Endothelial cell (in vitro differentiated cells): ENCODE results near the gene PLIN5. TPM values are rescaled to one million over a fixed set of nuclear protein-coding genes. Genes with fewer than 3 reads are reported as not detected.

Experiments
- DNase-seq: peaks from one replicate; pipeline ENCODE4 v3.0.0; 2021; ENCODE audit warnings: low spot score
- H3K27ac Mint-ChIP-seq: one replicate; pipeline ENCODE4 v1.8.0; 2021; ENCODE audit warnings: mixed read lengths, inconsistent platforms; ENCODE audit not compliant: unreplicated experiment
- H3K27me3 Mint-ChIP-seq: one replicate; pipeline ENCODE4 v1.8.0; 2021; ENCODE audit warnings: mild to moderate bottlenecking, moderate library complexity, mixed read lengths, inconsistent platforms; ENCODE audit not compliant: unreplicated experiment
- H3K36me3 Mint-ChIP-seq: one replicate; pipeline ENCODE4 v1.8.0; 2021; ENCODE audit warnings: mild to moderate bottlenecking, low read depth, mixed read lengths, inconsistent platforms; ENCODE audit not compliant: unreplicated experiment
- H3K4me1 Mint-ChIP-seq: one replicate; pipeline ENCODE4 v1.8.0; 2021; ENCODE audit warnings: mild to moderate bottlenecking, mixed read lengths, inconsistent platforms; ENCODE audit not compliant: unreplicated experiment
- H3K4me3 Mint-ChIP-seq: one replicate; pipeline ENCODE4 v1.8.0; 2021; ENCODE audit warnings: mild to moderate bottlenecking, mixed read lengths, inconsistent platforms; ENCODE audit not compliant: unreplicated experiment
- H3K9me3 Mint-ChIP-seq: one replicate; pipeline ENCODE4 v1.8.0; 2021; ENCODE audit warnings: mixed read lengths, inconsistent platforms; ENCODE audit not compliant: unreplicated experiment
- total RNA-seq: library from RNA; stranded (reverse); fragmentation: NEBNext Ultra II Directional; extraction: Animal tissue kit (Norgen Biotek cat#: 25700); gene quantifications from one replicate; pipeline ENCODE4 v1.2.1, GENCODE V29; 2021; ENCODE audit not compliant: unreplicated experiment
- TF ChIP-seq, protein P1 (sequence below): fragments of 200-600 bp; sonication (generic); IDR thresholded peaks from one replicate; pipeline ENCODE4 v1.5.0; 2021; ENCODE audit warnings: antibody characterized with exemption; ENCODE audit not compliant: unreplicated experiment

The PLIN5 gene
- total RNA-seq, 1 donor from 2014 or later, result 0.64 TPM

DNA sequence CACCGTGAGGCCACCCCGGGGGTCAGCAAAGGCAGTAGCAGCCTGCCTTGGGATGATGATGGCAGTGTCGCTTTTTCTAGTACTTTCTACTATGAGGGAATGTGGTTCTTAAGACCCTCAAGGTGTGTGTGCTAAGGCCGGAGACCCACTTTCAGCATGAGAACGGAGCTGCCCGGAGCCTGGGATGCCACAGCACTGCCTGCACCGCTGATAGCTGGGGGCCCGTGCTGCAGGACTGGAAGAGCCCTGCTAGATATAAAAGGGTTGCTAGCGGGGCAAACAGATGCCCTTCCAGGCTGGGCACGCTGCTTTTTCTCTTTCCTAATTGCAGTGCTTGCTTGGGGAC lies 31.2 kb downstream of the PLIN5 start:
- peaks cover 26% of the 10 kb centered on the region for H3K36me3 Mint-ChIP-seq
- no peak overlapping the region for H3K4me3 Mint-ChIP-seq
- H3K9me3 Mint-ChIP-seq, result no peaks in the 10 kb centered on the region
- TF ChIP-seq, protein P1, sequence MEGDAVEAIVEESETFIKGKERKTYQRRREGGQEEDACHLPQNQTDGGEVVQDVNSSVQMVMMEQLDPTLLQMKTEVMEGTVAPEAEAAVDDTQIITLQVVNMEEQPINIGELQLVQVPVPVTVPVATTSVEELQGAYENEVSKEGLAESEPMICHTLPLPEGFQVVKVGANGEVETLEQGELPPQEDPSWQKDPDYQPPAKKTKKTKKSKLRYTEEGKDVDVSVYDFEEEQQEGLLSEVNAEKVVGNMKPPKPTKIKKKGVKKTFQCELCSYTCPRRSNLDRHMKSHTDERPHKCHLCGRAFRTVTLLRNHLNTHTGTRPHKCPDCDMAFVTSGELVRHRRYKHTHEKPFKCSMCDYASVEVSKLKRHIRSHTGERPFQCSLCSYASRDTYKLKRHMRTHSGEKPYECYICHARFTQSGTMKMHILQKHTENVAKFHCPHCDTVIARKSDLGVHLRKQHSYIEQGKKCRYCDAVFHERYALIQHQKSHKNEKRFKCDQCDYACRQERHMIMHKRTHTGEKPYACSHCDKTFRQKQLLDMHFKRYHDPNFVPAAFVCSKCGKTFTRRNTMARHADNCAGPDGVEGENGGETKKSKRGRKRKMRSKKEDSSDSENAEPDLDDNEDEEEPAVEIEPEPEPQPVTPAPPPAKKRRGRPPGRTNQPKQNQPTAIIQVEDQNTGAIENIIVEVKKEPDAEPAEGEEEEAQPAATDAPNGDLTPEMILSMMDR, result no peak
- DNase-seq, result no peak
- peaks cover 4% of the 10 kb centered on the region for H3K4me1 Mint-ChIP-seq
- peaks cover 26% of the 10 kb centered on the region for H3K27me3 Mint-ChIP-seq
- H3K27ac Mint-ChIP-seq, result no peak overlapping the region

DNA sequence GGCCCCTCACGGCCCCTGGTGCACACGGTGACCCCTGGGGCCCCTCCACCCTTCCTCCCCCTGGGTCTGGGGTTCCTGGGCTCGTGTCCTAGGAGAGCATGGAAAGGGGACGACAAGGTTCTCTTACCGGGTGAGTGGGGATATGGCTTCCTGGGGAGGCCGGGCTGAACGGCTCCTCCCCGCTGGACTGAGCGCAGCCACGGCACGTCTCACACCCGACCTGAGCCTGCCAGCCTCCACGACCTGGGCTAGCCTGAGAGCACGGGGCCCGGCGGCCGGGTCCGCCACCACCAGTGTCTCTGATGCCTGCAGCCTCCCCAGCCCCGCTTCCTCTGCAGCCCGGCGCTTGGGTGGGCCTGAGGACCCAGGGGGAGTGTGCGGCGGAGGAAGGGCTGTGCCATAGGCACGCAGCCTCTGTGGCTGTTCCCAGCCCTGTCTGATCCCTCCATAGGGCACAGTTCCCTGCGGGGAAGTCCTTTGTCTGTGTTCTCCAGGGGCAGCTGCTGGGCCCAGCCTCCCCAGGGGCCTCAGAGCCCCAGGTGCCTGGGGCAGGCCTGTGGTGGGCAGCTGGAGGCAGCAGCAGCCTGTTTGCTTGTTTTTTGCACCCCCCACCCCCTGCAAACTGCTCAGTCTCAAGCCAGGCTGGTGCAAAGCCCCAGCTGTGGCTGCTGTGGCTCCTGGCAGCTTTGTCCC lies 31.7 kb downstream of the PLIN5 start:
- H3K4me1 Mint-ChIP-seq, result peaks cover 4% of the 10 kb centered on the region
- H3K36me3 Mint-ChIP-seq, result peaks cover 26% of the 10 kb centered on the region
- DNase-seq, result no peak
- no peaks in the 10 kb centered on the region for H3K9me3 Mint-ChIP-seq
- TF ChIP-seq, protein P1, result no peak
- H3K4me3 Mint-ChIP-seq, result no peak overlapping the region
- H3K27me3 Mint-ChIP-seq, result peaks cover 24% of the 10 kb centered on the region
- H3K27ac Mint-ChIP-seq, result no peak overlapping the region

DNA sequence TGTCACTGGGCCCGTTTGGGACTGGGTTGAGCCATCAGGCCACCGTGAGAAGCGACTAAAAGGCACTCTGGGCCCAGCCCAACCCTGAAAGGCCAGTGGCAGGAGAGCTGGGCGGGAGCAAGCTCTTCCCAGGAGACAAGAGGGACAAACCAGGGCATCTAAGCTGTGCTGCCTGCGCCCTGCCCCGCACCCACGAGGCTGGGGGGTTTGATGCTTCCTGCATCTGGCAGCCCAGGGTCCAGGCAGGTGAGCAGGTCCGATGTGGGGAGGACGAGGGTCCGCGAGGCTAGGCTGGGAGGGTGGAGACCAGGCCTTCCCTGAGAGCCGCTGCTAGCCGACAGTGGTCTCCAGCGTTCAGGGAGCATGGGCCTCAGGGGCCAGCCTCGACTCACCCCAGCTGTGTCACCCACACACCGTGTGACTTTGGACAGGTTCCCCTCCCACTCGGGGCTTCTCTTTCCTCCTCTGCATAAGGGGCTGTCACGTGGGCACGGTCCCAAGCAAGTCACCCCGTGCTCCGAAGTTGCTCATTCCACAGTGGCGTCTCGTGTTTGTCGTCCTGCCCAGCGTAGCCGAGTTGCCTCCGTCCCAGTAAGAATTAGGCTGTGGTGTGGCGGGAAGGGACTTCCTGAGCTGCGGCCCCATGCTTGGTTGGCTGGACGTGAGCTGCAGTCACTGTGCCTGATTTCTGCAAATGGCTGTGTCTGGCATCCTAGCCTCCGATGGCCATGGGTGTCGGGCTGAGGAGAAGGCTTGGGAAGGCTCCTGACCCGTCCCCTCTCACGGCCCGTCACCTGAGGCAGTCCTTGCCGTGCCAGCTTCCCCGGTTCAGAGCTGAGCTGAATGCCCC lies 32.5 kb downstream of the PLIN5 start:
- H3K4me3 Mint-ChIP-seq, result no peak overlapping the region
- peaks cover 19% of the 10 kb centered on the region for H3K27me3 Mint-ChIP-seq
- peaks cover 4% of the 10 kb centered on the region for H3K4me1 Mint-ChIP-seq
- peaks cover 26% of the 10 kb centered on the region for H3K36me3 Mint-ChIP-seq
- DNase-seq, result no peak
- TF ChIP-seq, protein P1, result no peak
- H3K9me3 Mint-ChIP-seq, result no peaks in the 10 kb centered on the region
- peak overlapping the region; percentile 30 for H3K27ac Mint-ChIP-seq

DNA sequence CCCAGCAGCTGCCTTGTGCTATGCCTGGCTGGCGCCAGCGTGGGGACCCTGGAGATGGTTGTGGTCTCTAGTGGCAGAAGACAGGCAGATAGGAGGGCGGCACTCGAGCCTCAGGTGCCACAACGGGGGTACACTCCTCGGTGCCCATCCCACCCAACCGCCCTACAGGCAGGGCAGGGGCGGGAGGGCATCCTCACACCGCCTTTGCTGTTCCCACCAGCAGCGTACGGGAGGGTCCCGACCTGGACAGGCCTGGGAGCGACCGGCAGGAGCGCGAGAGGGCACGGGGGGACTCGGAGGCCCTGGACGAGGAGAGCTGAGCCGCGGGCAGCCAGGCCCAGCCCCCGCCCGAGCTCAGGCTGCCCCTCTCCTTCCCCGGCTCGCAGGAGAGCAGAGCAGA lies 33.3 kb downstream of the PLIN5 start:
- Mint-ChIP-seq H3K4me1 (peaks cover 4% of the 10 kb centered on the region), H3K9me3 (no peaks in the 10 kb centered on the region), H3K4me3 (no peak overlapping the region), H3K27ac (no peak overlapping the region), H3K36me3 (peaks cover 20% of the 10 kb centered on the region), H3K27me3 (peaks cover 16% of the 10 kb centered on the region)
- no peak for DNase-seq
- TF ChIP-seq, protein P1, result no peak
